Body of pancreas (tissue), 4 donors: ENCODE data around the gene SDC1. TPM values are rescaled to one million over a fixed set of nuclear protein-coding genes. Genes with fewer than 3 reads are reported as not detected.

Experiments used
- ATAC-seq: fragments of 150-250 bp; one replicate; pipeline ENCODE4 v1.9.1; 2016
- DNase-seq, 4 donors: peaks; one replicate each; pipeline ENCODE4 v3.0.0-alpha.2; 2019
- H3K27ac ChIP-seq, 4 donors: fragments of 200-600 bp; sonication (generic); 1 replicate in 3 of 4; 2 replicates in 1 of 4; pipeline versions ENCODE4 v1.5.1 to v1.6.1; 2016 to 2019; ENCODE audit warnings: mild to moderate bottlenecking in 1 of 4, mixed read lengths in 1 of 4, moderate library complexity in 1 of 4
- H3K27me3 ChIP-seq, 2 donors: fragments of 200-600 bp; sonication (generic); one replicate each; pipeline ENCODE4 v1.6.0; 2016; ENCODE audit warnings: mild to moderate bottlenecking in 1 of 2
- H3K36me3 ChIP-seq, 2 donors: fragments of 200-600 bp; sonication (generic); replicated peaks in 1 of 2; 2 replicates each; pipeline ENCODE4 v1.5.1; 2016; ENCODE audit warnings: low read depth in 2 of 2; ENCODE audit not compliant: insufficient read depth in 1 of 2
- H3K4me1 ChIP-seq: fragments of 200-600 bp; sonication (generic); one replicate; pipeline ENCODE4 v1.6.0; 2016
- H3K4me3 ChIP-seq, 2 donors: fragments of 200-600 bp; sonication (generic); 1 replicate in 1 of 2; 2 replicates in 1 of 2; pipeline ENCODE4 v1.5.1; 2016 to 2019
- H3K9me3 ChIP-seq, 3 donors: fragments of 200-600 bp; sonication (generic); 1 replicate in 2 of 3; 2 replicates in 1 of 3; pipeline ENCODE4 v1.5.1; 2016
- CTCF ChIP-seq, 7 experiments: fragments of 450-650 bp in 4 of 7; fragments of 200-600 bp in 3 of 7; sonication (generic) in 3 of 7; IDR thresholded peaks; one replicate each; pipeline ENCODE4 v1.5.1; 2016 to 2019; ENCODE audit warnings: antibody characterized with exemption in 7 of 7
- POLR2A ChIP-seq, 3 donors: fragments of 450-650 bp; IDR thresholded peaks; one replicate each; pipeline ENCODE4 v1.6.1; 2016; ENCODE audit warnings: antibody characterized with exemption in 3 of 3, mild to moderate bottlenecking in 2 of 3
- WGBS, 2 donors: methylation state at CpG; one replicate each; pipeline ENCODE4 v1.1.5; 2017; 5-methylcytosine and 5-hydroxymethylcytosine counted together
- intact Hi-C: fragments of 100-400 bp; cut with DNase I; formaldehyde crosslinking; loops from one replicate; pipeline ENCODE4 v1.15.1; 2023
- total RNA-seq, 2 donors: library from RNA; depleted of rRNA; stranded (reverse); fragments of >200 nt; gene quantifications; one replicate each; pipeline ENCODE4 v1.1.0, GENCODE V29; 2016

Gene SDC1
- total RNA-seq, 2 donors from 2014 or later = 24.7 to 53.2 TPM

- DNase-seq = peak in 2 of 4 donors; percentile 54 to 61
Measured at GRCh38 chr2:20190876-20191713, 33.8 kb downstream of the SDC1 start.

GRCh38 chr2:20190170-20190569, 34.8 kb downstream of the SDC1 start:
- TF ChIP-seq POLR2A (IDR thresholded peaks at IDR 0.05) = no peak
- TF ChIP-seq CTCF (IDR thresholded peaks at IDR 0.05) = no peak
- H3K9me3 ChIP-seq = no peaks in the 10 kb centered on the region
- no peak overlapping the region for H3K4me3 ChIP-seq
- ATAC-seq = no peak
- peaks cover 32% of the 10 kb centered on the region for H3K4me1 ChIP-seq
- H3K27ac ChIP-seq = no peak overlapping the region
- DNase-seq = no peak
- no peaks in the 10 kb centered on the region for H3K27me3 ChIP-seq
- WGBS, 2 donors = 86 to 88% methylated on average over 1 to 9 of the region's 9 CpGs
- intact Hi-C loops = no loop called here
- H3K36me3 ChIP-seq = no peaks in the 10 kb centered on the region

More at GRCh38 chr2:20190876-20191713, 33.8 kb downstream of the SDC1 start:
- no peaks in the 10 kb centered on the region for H3K27me3 ChIP-seq
- intact Hi-C loops = no loop called here
- ATAC-seq = peak; percentile 33
- WGBS, 2 donors = 84 to 87% methylated on average over 19 of the region's 19 CpGs
- no peak overlapping the region for H3K4me3 ChIP-seq
- peak in 4 of 7 experiments; percentile 7 to 30 (median 22) for TF ChIP-seq CTCF (IDR thresholded peaks at IDR 0.05)
- TF ChIP-seq POLR2A (IDR thresholded peaks at IDR 0.05) = no peak
- H3K4me1 ChIP-seq = peaks cover 32% of the 10 kb centered on the region
- H3K36me3 ChIP-seq = no peaks in the 10 kb centered on the region
- H3K27ac ChIP-seq = peak overlapping the region in 2 of 4 donors; percentile 18 to 24
- no peaks in the 10 kb centered on the region for H3K9me3 ChIP-seq

GRCh38 chr2:20189299-20189931, 35.5 kb downstream of the SDC1 start:
- Histone ChIP-seq H3K27ac (no peak overlapping the region), H3K4me1 (peaks cover 39% of the 10 kb centered on the region), H3K9me3 (no peaks in the 10 kb centered on the region), H3K27me3 (no peaks in the 10 kb centered on the region), H3K36me3 (no peaks in the 10 kb centered on the region), H3K4me3 (no peak overlapping the region)
- intact Hi-C loops = no loop called here
- ATAC-seq (no peak), DNase-seq (no peak)
- 69 to 75% methylated on average over 4 of the region's 4 CpGs for WGBS, 2 donors
- TF ChIP-seq POLR2A (IDR thresholded peaks at IDR 0.05) (no peak), CTCF (IDR thresholded peaks at IDR 0.05) (no peak)

GRCh38 chr2:20188851-20189250, 36.1 kb downstream of the SDC1 start:
- DNase-seq (no peak), ATAC-seq (no peak)
- TF ChIP-seq CTCF (IDR thresholded peaks at IDR 0.05) (no peak), POLR2A (IDR thresholded peaks at IDR 0.05) (no peak)
- no peaks in the 10 kb centered on the region for H3K27me3 ChIP-seq
- H3K4me1 ChIP-seq = peaks cover 45% of the 10 kb centered on the region
- H3K4me3 ChIP-seq = no peak overlapping the region
- intact Hi-C loops = no loop called here
- H3K27ac ChIP-seq = no peak overlapping the region
- H3K9me3 ChIP-seq = no peaks in the 10 kb centered on the region
- H3K36me3 ChIP-seq = no peaks in the 10 kb centered on the region
- 86 to 91% methylated on average over 6 of the region's 6 CpGs for WGBS, 2 donors
